Upper lobe of right lung (tissue), 1 donor: ENCODE measurements around the gene LDB3. TPM values are rescaled to one million over a fixed set of nuclear protein-coding genes. Genes with fewer than 3 reads are reported as not detected.
A peak's percentile ranks its signal among the peaks of the same experiment; 100 is the strongest.

Source experiments
- ATAC-seq: fragments of 200-7000 bp; cut with Tn5 transposase; one replicate; pipeline ENCODE4 v1.9.1; 2020; ENCODE audit warnings: mild to moderate bottlenecking, moderate library complexity
- DNase-seq: peaks from one replicate; pipeline ENCODE4 v3.0.0-alpha.2; 2020
- H3K27ac ChIP-seq: fragments of 200-600 bp; one replicate; pipeline ENCODE4 v1.8.0; 2022
- H3K27me3 ChIP-seq: fragments of 200-600 bp; one replicate; pipeline ENCODE4 v1.8.0; 2022; ENCODE audit warnings: mild to moderate bottlenecking
- H3K36me3 ChIP-seq: fragments of 200-600 bp; one replicate; pipeline ENCODE4 v1.8.0; 2022
- H3K4me1 ChIP-seq: fragments of 200-600 bp; one replicate; pipeline ENCODE4 v1.8.0; 2022
- H3K4me3 ChIP-seq: fragments of 200-600 bp; one replicate; pipeline ENCODE4 v1.8.0; 2022; ENCODE audit warnings: mild to moderate bottlenecking
- H3K9me3 ChIP-seq: fragments of 200-600 bp; one replicate; pipeline ENCODE4 v1.8.0; 2022
- CTCF ChIP-seq: fragments of 200-600 bp; IDR thresholded peaks from one replicate; pipeline ENCODE4 v1.8.0; 2022; ENCODE audit warnings: antibody characterized with exemption
- intact Hi-C: fragments of 100-400 bp; cut with DNase I; formaldehyde crosslinking; loops from one replicate; pipeline ENCODE4 v1.11.0; 2022
- total RNA-seq: library from RNA; stranded (reverse); fragmentation: NEBNext Ultra II Directional; extraction: Animal tissue kit (Norgen Biotek cat#: 25700); gene quantifications from one replicate; pipeline ENCODE4 v1.2.1, GENCODE V29; 2021
- donor health status: DM: no; HTN: yes; CAD: no; lungs with severe emphysema.

LDB3 gene
- total RNA-seq, 1 donor from 2014 or later: 2.5 TPM

GRCh38 chr10:86693275-86693674 lies 25.0 kb downstream of the LDB3 start:
- Histone ChIP-seq H3K4me3 (no peak overlapping the region), H3K27me3 (no peaks in the 10 kb centered on the region), H3K27ac (no peak overlapping the region), H3K4me1 (peaks cover 4% of the 10 kb centered on the region), H3K36me3 (no peaks in the 10 kb centered on the region), H3K9me3 (no peaks in the 10 kb centered on the region)
- TF ChIP-seq CTCF: no peak
- ATAC-seq (no peak), DNase-seq (no peak)
- intact Hi-C loops: loop anchor here (10.0 kb wide), 1 partner anchor 202 kb away; no protein-coding TSS in a partner anchor

DNA sequence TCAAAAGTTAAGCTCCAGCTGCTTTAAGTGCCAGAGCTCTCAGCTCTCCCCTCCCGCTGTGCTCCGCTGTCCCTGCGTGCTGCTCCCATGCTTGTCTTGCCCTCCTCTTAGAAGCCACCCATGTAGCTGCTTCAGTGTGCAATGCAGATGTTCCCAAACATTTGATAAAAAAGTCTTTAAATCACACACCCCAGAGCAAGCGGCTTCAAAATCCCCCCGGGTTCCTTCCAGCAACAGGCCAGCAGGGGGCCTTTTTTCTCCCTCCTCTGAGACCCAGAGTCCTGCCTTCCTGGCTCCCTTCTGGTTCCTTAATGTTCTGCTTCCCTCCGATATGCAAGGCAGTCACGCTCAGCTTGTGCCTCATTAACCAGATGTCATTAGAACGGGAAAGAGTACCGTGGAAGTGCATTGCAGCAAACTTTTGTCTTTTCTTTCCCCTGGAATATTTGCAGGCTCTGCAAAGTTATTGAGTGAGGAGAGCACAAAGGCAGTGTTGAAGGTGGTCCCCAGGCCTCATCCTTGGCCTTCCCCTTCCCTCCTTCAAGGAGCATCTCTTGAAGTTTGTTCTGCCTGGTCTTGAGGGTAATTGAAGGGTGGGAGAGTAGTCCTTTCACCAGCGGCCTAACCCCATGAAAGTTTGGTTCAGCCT lies 25.5 kb downstream of the LDB3 start:
- H3K4me3 ChIP-seq: no peak overlapping the region
- intact Hi-C loops: loop anchor here (10.0 kb wide), 1 partner anchor 201 kb away; no protein-coding TSS in a partner anchor
- H3K4me1 ChIP-seq: peaks cover 4% of the 10 kb centered on the region
- no peaks in the 10 kb centered on the region for H3K9me3 ChIP-seq
- no peak overlapping the region for H3K27ac ChIP-seq
- no peaks in the 10 kb centered on the region for H3K36me3 ChIP-seq
- DNase-seq (no peak), ATAC-seq (peak; percentile 67)
- H3K27me3 ChIP-seq: no peaks in the 10 kb centered on the region
- TF ChIP-seq CTCF: peak; percentile 72

- H3K27ac ChIP-seq: no peak overlapping the region
- H3K27me3 ChIP-seq: no peaks in the 10 kb centered on the region
- peaks cover 3% of the 10 kb centered on the region for H3K4me1 ChIP-seq
- intact Hi-C loops: loop anchor here (10.0 kb wide), 1 partner anchor 196 kb away; no protein-coding TSS in a partner anchor
- ATAC-seq (no peak), DNase-seq (no peak)
- TF ChIP-seq CTCF: no peak
- no peaks in the 10 kb centered on the region for H3K9me3 ChIP-seq
- no peak overlapping the region for H3K4me3 ChIP-seq
- no peaks in the 10 kb centered on the region for H3K36me3 ChIP-seq
These were observed 30.1 kb downstream of the LDB3 start for GRCh38 chr10:86698207-86698940.

- no peak for ATAC-seq
- H3K36me3 ChIP-seq: no peaks in the 10 kb centered on the region
- no peak for TF ChIP-seq CTCF
- no peaks in the 10 kb centered on the region for H3K9me3 ChIP-seq
- intact Hi-C loops: loop anchor here (10.0 kb wide), 1 partner anchor 196 kb away; no protein-coding TSS in a partner anchor
- no peaks in the 10 kb centered on the region for H3K4me1 ChIP-seq
- no peak overlapping the region for H3K27ac ChIP-seq
- H3K4me3 ChIP-seq: no peak overlapping the region
- no peaks in the 10 kb centered on the region for H3K27me3 ChIP-seq
- DNase-seq: no peak
These were observed 30.8 kb downstream of the LDB3 start for GRCh38 chr10:86699125-86699524.

DNA sequence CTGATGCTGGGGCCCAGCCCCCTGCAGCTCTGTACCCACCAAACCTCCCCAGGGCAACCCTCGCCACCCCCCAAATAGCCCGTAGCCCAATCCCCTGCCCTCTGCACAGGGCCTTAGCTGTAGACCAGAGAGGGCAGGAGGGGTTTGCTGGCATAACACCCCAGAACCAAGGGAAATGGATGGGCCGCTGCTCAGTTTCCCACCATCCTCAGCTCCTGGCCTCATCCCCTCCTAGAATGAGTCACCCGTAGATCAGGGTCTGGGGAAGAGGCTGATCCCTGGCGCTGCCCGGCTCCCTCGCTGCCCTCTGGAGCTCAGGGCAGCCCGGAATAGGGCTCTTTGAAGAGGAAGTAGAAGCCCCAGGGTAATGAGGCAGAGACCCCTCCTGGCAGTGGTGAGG lies 31.2 kb downstream of the LDB3 start:
- no peaks in the 10 kb centered on the region for H3K36me3 ChIP-seq
- H3K27ac ChIP-seq: no peak overlapping the region
- H3K4me1 ChIP-seq: no peaks in the 10 kb centered on the region
- DNase-seq: no peak
- no peak overlapping the region for H3K4me3 ChIP-seq
- H3K9me3 ChIP-seq: no peaks in the 10 kb centered on the region
- no peak for ATAC-seq
- no peaks in the 10 kb centered on the region for H3K27me3 ChIP-seq
- intact Hi-C loops: loop anchor here (10.0 kb wide), 1 partner anchor 195 kb away; no protein-coding TSS in a partner anchor
- TF ChIP-seq CTCF: no peak
